ENCODE measurements around the gene FAM171A2.
A peak's percentile ranks its signal among the peaks of the same experiment; 100 is the strongest.
"Not testable (repeated sequence)": the region's sequence is repeated elsewhere in the genome, so short reads cannot be mapped to it uniquely, and the experiment has no call there.

Gene FAM171A2

DNA sequence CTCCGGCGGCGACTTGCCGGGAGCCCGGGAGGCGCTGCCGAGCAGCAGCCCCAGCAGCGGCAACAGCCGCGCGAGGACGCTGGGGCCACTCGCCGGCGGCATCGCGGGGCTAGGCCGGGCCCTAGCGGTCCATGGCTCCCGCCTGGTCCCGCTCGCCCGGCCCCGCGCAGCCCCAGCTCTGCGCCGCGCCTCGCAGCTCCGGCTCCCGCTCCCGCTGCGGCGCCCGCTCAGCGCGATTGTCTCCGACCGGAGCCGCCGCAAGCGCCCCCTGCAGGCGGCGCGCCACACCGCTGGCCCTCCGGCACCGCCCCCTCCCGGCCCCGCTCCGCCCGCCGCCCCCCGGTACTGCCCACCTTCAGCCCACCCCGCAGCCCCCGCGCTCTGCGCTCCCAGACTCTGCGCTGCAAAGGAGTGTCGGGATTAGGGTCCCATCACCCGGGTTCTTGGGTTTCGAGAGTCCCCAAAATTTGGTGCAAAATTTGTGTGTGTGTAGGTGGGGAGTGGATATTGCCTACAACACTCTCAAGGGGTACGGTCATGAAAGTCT is at the start of gene FAM171A2:
TSS of gene FAM171A2 (minus strand) at position 241 of the 547 bp plus-strand sequence. CDS start at position 102, 139 bp downstream.
- DNase-seq = peak; percentile 79

DNA sequence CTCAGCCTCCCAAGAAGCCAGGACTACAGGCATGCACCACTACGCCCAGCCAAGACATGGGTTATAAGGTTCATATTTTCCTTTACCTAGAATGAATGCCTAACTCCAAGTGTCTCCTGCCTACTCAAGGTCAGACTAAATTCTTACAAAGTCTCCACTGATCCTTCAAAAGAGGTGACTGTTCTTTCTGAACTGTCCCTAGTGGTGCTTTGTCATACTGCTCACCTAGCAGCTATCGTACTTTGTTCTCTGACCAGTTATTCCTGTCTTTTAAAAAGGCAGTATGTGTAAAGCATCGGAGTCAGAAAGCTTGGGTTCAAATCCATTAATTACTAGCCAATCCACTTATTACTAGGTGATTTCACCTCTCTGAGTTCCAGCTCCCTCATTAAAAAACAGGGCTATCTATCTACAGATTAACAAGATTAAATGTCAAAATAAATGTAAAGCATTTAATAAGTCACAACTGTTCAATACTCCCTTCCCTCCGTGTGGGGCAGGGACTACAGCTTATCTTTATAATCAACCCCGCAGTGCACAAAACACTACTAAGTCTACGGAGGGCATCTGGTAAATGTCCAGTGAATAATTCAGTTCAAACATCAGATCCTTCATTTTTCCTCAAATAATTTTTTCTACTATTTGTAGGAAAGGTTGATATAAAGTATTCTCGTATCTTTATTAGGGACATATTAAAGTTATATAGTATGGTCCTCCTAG is 45.8 kb upstream of the FAM171A2 start:
- DNase-seq = no peak

GRCh38 chr17:44408786-44409185 is 45.1 kb upstream of the FAM171A2 start:
- no peak for DNase-seq

GRCh38 chr17:44402564-44403172 is 39.0 kb upstream of the FAM171A2 start:
- no peak for DNase-seq

- DNase-seq = no peak
Measured at GRCh38 chr17:44400226-44400847, 36.7 kb upstream of the FAM171A2 start.

DNA sequence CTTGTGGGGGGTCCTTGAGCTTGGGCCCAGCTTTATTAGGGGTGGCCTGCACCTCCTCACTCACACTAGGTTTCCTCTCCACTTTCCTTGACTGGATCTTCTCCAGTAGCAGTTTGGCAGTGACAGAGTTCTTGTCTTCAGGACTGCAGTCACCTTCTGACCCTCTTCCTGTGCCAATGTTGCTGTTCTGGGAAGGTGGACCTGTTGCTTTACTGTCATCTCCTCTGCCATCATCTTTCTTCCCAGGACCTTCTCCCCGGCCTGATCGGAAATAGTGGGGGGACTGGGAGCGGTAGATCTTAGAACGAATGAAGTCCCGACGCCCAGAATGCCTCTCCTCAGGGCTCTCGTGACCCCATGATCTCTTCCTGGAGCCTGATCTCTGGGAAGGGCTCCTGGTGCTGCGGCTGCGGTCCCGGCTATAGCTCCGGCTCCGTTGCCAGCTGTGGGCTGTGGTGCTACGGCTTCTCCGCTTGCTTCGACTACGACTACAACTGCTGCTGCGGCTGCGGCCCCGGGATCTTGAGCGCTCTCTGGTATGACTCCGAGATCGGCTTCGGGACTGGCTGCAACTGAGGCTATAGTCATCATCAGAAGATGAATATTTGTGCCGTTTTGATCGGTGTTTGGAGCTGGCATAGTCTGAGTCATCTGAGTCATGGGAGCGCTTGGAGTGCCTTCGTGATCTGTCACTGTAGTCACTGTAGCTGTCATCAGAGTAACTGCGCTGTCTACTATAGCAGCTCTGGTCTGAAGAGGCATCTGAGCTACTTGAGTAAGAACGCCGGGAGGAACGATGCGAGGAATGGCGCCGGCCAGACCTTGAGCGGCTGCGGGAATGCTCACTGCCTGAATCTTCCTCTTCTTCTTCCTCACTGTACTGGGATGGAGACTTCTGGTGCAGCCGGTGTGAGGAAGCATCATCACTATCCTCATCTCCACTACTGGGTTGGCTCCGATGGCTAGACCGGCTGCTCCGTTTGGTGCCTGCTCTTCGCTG is 35.3 kb upstream of the FAM171A2 start:
- DNase-seq = no peak

DNA sequence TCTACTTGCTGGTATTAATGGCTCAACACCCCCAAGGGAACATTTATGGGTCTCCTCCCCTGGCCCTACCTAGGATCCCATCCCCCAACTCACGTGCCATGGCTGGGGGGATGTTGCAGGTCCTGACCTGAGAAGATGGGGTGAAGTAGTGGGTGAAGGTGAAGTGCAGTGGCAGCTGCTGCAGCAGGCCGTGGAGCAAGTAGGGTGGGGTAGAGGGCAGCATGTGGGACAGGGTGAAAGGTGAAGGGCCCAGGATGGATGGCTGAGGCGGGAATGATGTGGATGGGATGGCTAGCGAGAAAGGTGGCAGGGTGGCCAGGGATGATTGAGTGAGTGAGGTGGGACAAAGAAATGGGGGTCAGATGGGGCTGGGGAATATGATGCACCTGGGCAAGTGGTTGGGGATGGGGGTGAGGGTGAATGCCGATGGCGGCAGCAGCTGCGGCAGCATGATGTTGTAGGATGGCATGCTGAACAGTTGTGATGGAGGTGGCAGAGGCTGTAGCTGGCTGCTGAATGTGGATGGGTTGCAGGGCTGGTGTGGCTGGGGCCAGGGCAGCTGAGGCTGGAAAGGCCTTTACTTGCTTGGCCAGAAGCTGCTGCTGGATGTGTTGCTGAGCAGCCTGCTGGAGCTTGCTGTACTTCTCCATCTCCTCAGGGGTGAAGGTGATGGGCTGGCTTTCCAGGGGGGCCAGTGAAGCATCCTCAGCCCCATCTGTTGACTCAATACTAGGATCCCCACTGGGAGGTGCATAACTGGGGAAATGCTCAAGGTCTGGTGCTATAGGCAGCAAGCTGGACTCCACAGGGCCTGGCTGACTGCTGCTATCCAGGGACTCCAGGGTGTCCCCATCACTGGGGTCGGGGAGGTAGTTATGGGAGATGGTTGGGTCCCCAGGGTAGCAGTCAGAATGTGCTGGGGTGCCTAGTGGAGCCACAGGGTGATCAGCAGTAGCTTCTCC is 34.1 kb upstream of the FAM171A2 start:
- no peak for DNase-seq

DNA sequence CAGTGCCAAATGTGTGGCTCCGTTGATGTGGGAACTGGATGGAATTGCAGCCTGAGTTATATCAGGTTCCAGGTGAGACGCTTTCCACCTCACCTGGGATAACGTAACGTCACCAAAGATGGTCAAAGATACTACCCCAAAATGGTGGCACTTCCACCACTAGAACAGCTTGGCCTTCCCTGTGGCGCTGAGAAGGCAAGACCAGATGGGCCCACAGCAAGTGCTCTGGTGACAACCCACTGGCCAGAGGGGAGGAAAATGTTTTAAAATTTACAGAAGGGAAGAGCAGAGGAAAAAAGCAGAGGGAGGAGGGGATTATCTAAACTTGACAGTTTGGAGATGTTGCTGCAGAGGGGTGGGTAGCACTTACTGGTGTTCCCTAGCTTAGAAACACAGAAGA is 33.3 kb upstream of the FAM171A2 start:
- DNase-seq = no peak

DNA sequence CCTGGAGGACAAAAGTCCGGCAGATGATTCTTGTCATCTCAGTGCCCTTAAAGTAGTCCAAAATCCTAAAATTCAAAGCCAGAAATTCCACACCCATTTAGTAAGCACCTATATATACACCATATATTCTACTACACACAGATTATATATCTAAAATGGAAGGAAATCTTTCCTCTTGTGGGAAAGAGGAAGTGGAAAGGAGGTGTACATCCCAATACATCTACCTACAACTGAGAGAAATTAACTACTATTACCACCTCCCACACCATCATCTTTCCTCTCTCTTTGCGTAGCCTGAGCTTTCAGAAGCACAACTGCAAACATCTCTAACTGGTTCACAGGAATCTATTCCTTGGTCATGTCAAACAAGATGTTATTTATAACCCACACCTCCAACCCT is 31.2 kb upstream of the FAM171A2 start:
- DNase-seq = no peak

GRCh38 chr17:44394112-44394511 is 30.5 kb upstream of the FAM171A2 start:
- DNase-seq = not testable (repeated sequence)

DNA sequence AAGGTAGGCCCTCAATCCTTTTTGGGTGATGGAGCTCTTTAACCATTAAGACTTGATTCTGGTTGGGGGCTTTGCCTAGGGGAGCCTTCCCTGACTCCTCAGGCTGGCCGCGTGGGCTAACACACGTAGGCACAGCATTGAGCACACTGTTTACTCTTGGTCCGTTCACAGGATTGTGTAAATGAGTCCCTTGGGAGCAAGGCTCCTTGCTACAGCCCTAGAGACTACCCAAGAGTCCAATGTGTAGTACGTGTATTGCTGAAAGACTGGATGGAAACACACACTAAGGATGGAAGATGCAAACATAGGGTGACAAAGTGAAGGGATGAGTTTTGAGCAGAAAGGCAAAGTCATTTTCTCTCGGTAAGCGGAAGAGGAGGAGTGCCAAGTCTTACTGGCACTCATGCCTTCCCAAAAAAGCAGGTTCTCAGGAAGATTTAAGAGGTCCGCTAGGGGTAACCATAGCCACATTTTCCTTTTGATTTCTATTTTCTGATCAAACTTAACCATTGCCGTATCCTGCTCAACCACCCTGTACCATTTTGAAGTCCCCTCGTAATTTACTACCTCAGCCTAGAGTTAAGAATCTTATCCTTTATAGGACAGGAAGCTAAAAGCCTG is 26.7 kb upstream of the FAM171A2 start:
- DNase-seq = no peak

DNA sequence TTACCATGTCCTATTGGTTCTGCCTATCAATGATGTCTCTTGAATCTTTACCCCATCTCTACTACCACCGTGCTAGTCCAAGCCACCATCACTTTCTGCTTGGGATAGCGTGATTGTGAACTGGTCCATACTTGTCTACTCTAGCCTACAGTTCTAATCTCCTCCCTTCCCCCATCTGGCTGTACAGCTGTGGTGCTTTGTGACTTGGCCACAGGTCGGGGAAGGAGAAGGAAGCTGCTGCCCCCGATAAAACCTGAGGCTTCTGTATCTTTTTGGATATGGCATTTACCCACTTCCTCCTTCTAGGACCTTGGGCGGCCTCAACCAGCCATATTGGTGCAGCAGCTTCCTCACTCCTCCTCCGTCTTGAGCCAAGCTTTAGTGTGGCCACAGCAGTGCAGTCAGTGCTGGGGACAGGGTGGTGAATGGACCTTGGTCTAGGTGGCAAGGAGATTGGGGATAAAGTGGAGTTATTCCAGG is 26.1 kb upstream of the FAM171A2 start:
- DNase-seq = no peak

DNA sequence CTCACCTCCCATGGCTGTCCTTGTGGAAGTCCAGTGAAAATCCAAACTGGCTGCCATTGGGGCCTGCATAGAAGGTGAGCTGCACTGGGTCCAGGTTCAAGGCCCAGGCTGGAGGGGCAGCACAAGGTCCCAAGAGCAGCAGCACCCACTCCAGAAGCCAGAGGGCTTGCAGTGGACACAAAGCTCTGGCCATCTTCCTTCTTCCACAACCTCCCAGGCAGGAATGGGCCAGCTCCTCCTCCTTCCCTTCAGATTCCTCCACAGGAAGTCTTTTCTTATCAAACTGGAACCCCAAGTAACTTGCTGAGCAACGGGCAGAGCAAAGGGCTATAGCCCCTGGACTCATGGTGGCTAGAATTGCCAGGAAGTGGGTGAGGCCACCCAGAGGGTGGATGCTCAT is 25.6 kb upstream of the FAM171A2 start, which contains the start of gene ITGA2B:
TSS of gene ITGA2B (minus strand) at position 369 of the 400 bp plus-strand sequence. CDS start at position 193, 176 bp downstream.
- DNase-seq = no peak

DNA sequence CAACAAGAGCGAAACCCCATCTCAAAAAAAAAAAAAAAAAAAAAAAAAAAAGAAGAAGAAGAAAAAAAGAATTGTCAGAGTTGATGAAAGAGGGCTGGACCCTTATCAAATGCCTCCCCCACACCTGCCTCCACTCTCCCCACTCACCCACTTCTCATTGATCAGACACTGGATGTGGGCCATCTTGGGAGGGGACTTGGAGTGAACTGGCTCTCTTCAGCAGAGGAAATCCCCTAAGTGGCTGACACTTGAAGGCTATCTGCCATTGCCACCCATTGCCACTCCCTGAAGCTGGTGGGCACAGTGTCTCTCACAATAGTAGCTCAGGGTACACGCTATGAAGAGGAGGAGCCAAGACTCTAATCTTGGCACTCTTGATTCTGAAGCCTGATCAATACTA is 24.2 kb upstream of the FAM171A2 start:
- DNase-seq = no peak

DNA sequence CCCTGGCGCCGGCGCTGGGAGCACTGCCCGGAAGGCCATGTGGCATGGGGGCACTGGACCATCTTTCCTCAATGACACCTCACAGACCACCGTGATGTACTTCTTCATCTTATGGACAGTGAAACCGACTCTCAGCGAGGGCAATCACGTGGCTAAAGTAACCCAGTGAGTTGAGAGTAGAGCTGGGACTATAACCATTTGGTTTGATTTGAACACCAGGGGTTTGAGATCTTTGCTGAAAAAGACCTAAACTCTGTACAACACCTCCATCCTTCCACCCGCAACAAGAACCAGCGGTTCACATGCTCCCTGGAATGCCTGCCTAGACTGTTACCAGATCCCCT is 22.5 kb upstream of the FAM171A2 start:
- no peak for DNase-seq

DNA sequence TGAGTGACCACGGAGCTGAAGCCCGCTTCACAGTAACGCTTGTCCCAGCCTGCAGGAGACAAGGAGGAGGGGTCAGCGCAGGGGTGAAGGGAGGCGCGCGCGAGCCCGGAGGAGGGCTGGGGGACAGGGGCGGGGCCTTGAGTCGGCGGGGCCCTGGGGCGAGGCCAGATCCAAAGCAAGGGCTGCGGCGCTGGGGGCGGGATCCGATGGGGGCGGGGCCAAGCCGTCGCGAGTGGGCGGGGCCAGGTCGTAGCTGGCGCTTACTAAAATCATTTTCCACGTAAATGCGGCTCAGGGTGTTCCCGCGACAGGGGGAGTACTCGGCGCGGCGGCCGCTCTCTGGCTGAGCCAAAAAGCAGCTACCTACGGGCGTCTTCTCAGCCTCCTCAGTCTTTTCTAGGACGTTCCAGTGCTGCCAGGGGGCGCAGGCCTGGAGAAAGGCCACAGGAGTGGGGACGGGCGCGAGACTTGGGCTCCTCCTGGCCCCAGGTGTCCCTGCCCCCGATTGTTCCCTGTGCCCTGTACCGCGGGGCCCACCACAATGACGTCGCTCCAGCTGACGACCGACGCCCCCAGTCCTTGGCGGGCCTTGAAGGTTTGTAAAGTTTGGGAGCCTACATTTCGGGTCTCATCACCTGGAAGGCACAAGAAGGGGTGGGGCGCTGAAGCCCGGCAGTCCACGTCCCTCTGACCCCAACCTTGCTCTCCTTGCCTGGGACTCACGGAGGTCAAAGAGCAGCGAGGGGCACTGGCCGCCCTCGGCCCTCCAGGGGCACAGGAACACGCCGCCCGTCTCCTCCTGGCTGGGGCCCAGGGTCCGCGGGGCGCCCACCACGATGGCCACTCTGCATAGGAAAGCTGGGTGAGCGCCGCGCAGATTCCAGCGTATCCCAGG is 21.9 kb upstream of the FAM171A2 start:
- DNase-seq = peak; percentile 92

DNA sequence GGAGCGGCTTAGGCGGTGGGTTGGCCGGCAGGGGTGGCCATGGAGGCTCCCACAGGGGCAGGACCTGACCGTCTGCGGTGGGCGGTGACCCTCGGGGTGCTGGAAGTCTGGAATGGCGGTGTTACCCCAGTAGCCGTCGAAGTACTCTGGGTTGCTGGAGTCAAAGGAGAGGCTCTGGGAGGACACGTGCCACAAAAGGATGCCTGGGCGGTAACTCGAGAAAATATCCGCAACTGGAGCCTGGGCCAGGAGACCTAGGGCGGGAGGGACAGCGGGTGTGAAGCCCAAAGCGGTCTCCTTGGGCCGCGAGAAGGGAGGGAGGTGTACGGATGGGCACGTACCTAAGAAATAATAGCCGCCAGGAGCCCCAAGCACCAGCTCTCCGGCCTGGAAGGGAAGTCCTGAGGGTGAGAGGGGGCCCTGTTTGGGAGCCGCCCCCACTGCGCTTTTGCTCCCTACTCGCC is 21.2 kb upstream of the FAM171A2 start:
- no peak for DNase-seq

DNA sequence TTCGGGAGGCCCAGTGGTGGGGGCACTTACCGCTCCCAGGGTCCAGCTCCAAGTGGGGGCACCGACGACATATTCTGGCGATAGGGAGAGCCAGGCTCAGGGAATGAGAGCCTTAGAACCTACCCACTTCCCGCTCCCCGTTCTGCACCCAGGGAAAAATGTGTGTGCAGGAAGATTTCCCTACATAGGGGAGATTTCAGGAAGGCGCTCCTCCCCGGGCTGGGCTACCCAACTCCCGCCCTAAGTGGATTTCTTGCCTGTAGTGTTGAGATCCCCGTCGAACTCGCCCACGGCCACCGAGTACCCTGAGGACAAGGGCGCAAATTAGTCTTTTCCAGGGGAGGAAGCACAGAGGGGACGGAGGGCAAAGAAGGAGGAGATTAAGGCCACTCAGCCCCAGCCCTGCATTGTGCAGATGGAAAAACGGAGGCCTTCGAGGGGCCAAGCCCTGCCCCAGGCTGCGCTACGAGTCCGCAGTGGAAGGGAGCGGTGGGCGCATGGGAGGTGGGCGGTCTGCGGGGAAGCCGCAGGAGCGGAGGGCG is 20.7 kb upstream of the FAM171A2 start:
- no peak for DNase-seq

DNA sequence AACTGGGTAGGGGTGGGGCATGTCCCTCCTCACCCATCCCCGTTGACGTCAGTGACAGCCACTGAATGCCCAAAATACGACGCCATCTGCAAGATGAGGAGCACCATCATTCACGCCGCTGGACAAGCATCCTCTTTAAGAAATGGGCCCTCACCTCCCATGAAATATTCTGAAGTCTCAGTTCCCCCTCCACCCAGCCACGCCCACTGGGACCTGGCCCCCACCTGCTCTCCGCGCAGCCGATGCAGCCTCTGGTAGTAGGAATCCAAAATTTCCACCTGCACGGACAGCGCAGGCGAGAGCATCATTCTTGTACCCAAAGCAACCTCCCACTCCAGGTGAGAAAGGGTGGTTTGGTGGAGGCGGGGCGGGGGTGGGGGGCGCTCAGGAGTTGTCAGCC is 20.2 kb upstream of the FAM171A2 start:
- DNase-seq = no peak

All from femur (tissue), 1 donor.